CD14-positive monocyte (primary cell): ENCODE measurements around the gene EXOSC5. TPM values are rescaled to one million over a fixed set of nuclear protein-coding genes. Genes with fewer than 3 reads are reported as not detected.

Experiments
- DNase-seq, 3 donors: peaks; one replicate each; pipeline ENCODE4 v3.0.0-alpha.2; 2011 to 2022
- H2AFZ ChIP-seq: 2 replicates; pipeline ENCODE4 v1.6.0; 2012; ENCODE audit warnings: mild to moderate bottlenecking, low read depth, low read length, inconsistent platforms; ENCODE audit not compliant: insufficient read depth, poor library complexity, severe bottlenecking
- H3K27ac ChIP-seq, 2 donors: 1 replicate in 1 of 2; 2 replicates in 1 of 2; pipeline ENCODE4 v1.5.1; 2012 to 2013; ENCODE audit warnings: low read length in 2 of 2, control low read depth in 1 of 2, inconsistent platforms in 1 of 2, low read depth in 1 of 2, mild to moderate bottlenecking in 1 of 2
- H3K27me3 ChIP-seq, 2 donors: one replicate each; pipeline versions ENCODE4 v1.6.0 to v1.6.1; 2011 to 2013; ENCODE audit warnings: low read length in 2 of 2; ENCODE audit not compliant: control insufficient read depth in 2 of 2, insufficient read depth in 2 of 2
- H3K36me3 ChIP-seq, 2 donors: replicated peaks in 1 of 2; 1 replicate in 1 of 2; 2 replicates in 1 of 2; pipeline versions ENCODE4 v1.5.1 to v1.6.1; 2012 to 2013; ENCODE audit warnings: low read length in 2 of 2, control low read depth in 1 of 2, inconsistent platforms in 1 of 2, mild to moderate bottlenecking in 1 of 2; ENCODE audit not compliant: insufficient read depth in 2 of 2, control insufficient read depth in 1 of 2
- H3K4me1 ChIP-seq, 2 donors: 1 replicate in 1 of 2; 2 replicates in 1 of 2; pipeline versions ENCODE4 v1.5.1 to v1.6.1; 2012 to 2013; ENCODE audit warnings: low read length in 2 of 2, control low read depth in 1 of 2, inconsistent platforms in 1 of 2, mild to moderate bottlenecking in 1 of 2, moderate library complexity in 1 of 2; ENCODE audit not compliant: insufficient read depth in 2 of 2, control insufficient read depth in 1 of 2
- H3K4me2 ChIP-seq: replicated peaks from 2 replicates; pipeline ENCODE3; 2012; ENCODE audit warnings: low read length, moderate library complexity, mild to moderate bottlenecking; ENCODE audit not compliant: poor library complexity, severe bottlenecking; ENCODE audit errors: extremely low read depth
- H3K4me3 ChIP-seq, 3 experiments: fragments of 200-600 bp in 1 of 3; sonication (generic) in 1 of 3; replicated peaks in 1 of 3; 1 replicate in 2 of 3; 2 replicates in 1 of 3; pipeline ENCODE4 v1.5.1; 2011 to 2013; ENCODE audit warnings: low read length in 3 of 3, mild to moderate bottlenecking in 3 of 3, control low read depth in 2 of 3, low read depth in 2 of 3, inconsistent platforms in 1 of 3, moderate library complexity in 1 of 3
- H3K79me2 ChIP-seq: 2 replicates; pipeline ENCODE4 v1.6.0; 2012; ENCODE audit warnings: mild to moderate bottlenecking, control low read depth, inconsistent platforms, low read length, moderate library complexity; ENCODE audit not compliant: insufficient read depth
- H3K9ac ChIP-seq: 2 replicates; pipeline ENCODE4 v1.6.0; 2017; ENCODE audit warnings: low read length, mild to moderate bottlenecking; ENCODE audit not compliant: insufficient read depth, poor library complexity, severe bottlenecking
- H3K9me3 ChIP-seq, 2 donors: replicated peaks in 1 of 2; 1 replicate in 1 of 2; 2 replicates in 1 of 2; pipeline versions ENCODE4 v1.5.1 to v1.6.1; 2012 to 2013; ENCODE audit warnings: low read length in 2 of 2, control low read depth in 1 of 2; ENCODE audit not compliant: control insufficient read depth in 1 of 2, insufficient read depth in 1 of 2
- H4K20me1 ChIP-seq: 2 replicates; pipeline ENCODE4 v1.6.0; 2012; ENCODE audit warnings: mild to moderate bottlenecking, low read length, control low read depth, moderate library complexity; ENCODE audit not compliant: insufficient read depth
- H3K27ac Mint-ChIP-seq, 7 donors: one replicate each; pipeline ENCODE4 v1.8.0; 2020; ENCODE audit warnings: mild to moderate bottlenecking in 7 of 7, mixed read lengths in 7 of 7, moderate library complexity in 6 of 7, inconsistent platforms in 2 of 7
- H3K27me3 Mint-ChIP-seq, 3 donors: one replicate each; pipeline ENCODE4 v1.8.0; 2021 to 2022; ENCODE audit warnings: low read depth in 3 of 3, mild to moderate bottlenecking in 3 of 3, mixed read lengths in 3 of 3, moderate library complexity in 3 of 3, inconsistent platforms in 1 of 3
- H3K36me3 Mint-ChIP-seq, 2 donors: one replicate each; pipeline ENCODE4 v1.8.0; 2020; ENCODE audit warnings: mixed read lengths in 2 of 2, inconsistent platforms in 1 of 2, mild to moderate bottlenecking in 1 of 2
- H3K4me1 Mint-ChIP-seq: one replicate; pipeline ENCODE4 v1.8.0; 2020; ENCODE audit warnings: mild to moderate bottlenecking, mixed read lengths
- H3K4me3 Mint-ChIP-seq, 2 donors: one replicate each; pipeline ENCODE4 v1.8.0; 2020; ENCODE audit warnings: mild to moderate bottlenecking in 2 of 2, mixed read lengths in 2 of 2, moderate library complexity in 1 of 2
- H3K9me3 Mint-ChIP-seq, 7 donors: one replicate each; pipeline ENCODE4 v1.8.0; 2020 to 2022; ENCODE audit warnings: mixed read lengths in 7 of 7, mild to moderate bottlenecking in 6 of 7, moderate library complexity in 6 of 7, inconsistent platforms in 2 of 7
- CTCF ChIP-seq: fragments of 200-600 bp; IDR thresholded peaks from one replicate; pipeline ENCODE4 v1.8.0; 2022; ENCODE audit warnings: antibody characterized with exemption, mild to moderate bottlenecking
- WGBS: methylation state at CpG from one replicate; pipeline ENCODE4 v1.1.5; 2013; ENCODE audit warnings: missing lambda C conversion rate; ENCODE audit not compliant: insufficient coverage; 5-methylcytosine and 5-hydroxymethylcytosine counted together
- intact Hi-C, 2 donors: fragments of 100-400 bp; cut with micrococcal nuclease; formaldehyde crosslinking; loops; one replicate each; pipeline versions ENCODE4 v1.15.0 to v1.15.1; 2023
- polyA plus RNA-seq, 3 donors: library from polyadenylated mRNA; depleted of rRNA in 1 of 3; unstranded in 2 of 3; stranded (reverse) in 1 of 3; fragments of 300-500 nt in 2 of 3; fragments of >200 nt in 1 of 3; fragmentation: Illumina TruSeq in 2 of 3; gene quantifications; 1 replicate in 2 of 3; 2 replicates in 1 of 3; pipeline ENCODE4 v1.2.3, GENCODE V29; 2012 to 2021

EXOSC5 gene
- polyA plus RNA-seq, 3 donors: 24.0 to 58.7 (median 40.5) TPM

- H3K9me3 ChIP-seq: no peaks in the 10 kb centered on the region
- Mint-ChIP-seq H3K4me1 (peaks cover 52% of the 10 kb centered on the region), H3K27me3 (peaks cover 0 to 2% (median 0%) of the 10 kb centered on the region in 3 donors), H3K9me3 (peaks cover 0 to 2% (median 0%) of the 10 kb centered on the region in 7 donors), H3K4me3 (peak overlapping the region in 1 of 2 donors; percentile 48), H3K27ac (peak overlapping the region in 6 of 7 donors; percentile 33 to 83 (median 51)), H3K36me3 (peaks cover 0 to 5% of the 10 kb centered on the region in 2 donors)
- no peak overlapping the region for H3K4me2 ChIP-seq
- peaks cover 64 to 71% of the 10 kb centered on the region in 2 donors for H3K4me1 ChIP-seq
- H3K4me3 ChIP-seq: no peak overlapping the region
- no peak overlapping the region for H2AFZ ChIP-seq
- H3K27me3 ChIP-seq: no peaks in the 10 kb centered on the region
- no peak for TF ChIP-seq CTCF
- no peaks in the 10 kb centered on the region for H4K20me1 ChIP-seq
- no peak overlapping the region for H3K9ac ChIP-seq
- peaks cover 53% of the 10 kb centered on the region for H3K79me2 ChIP-seq
- H3K27ac ChIP-seq: peak overlapping the region; percentile 83 to 99
- peaks cover 0 to 2% of the 10 kb centered on the region in 2 donors for H3K36me3 ChIP-seq
- intact Hi-C loops: no loop called here
- 92% methylated on average over 1 of the region's 1 CpG for WGBS
- peak in 1 of 3 donors; percentile 27 for DNase-seq
Observed at GRCh38 chr19:41366089-41366488, 31.1 kb downstream of the EXOSC5 start.

GRCh38 chr19:41364524-41365391 is 32.4 kb downstream of the EXOSC5 start:
- peak overlapping the region; percentile 88 to 95 for H3K4me3 Mint-ChIP-seq
- H3K36me3 Mint-ChIP-seq: peaks cover 4 to 13% of the 10 kb centered on the region in 2 donors

More at GRCh38 chr19:41364524-41365391, 32.4 kb downstream of the EXOSC5 start:
- no peaks in the 10 kb centered on the region for H4K20me1 ChIP-seq
- peaks cover 0 to 6% of the 10 kb centered on the region in 2 donors for H3K36me3 ChIP-seq
- Mint-ChIP-seq H3K9me3 (peaks cover 0 to 2% (median 0%) of the 10 kb centered on the region in 7 donors), H3K27ac (peak overlapping the region; percentile 96 to 100 (median 99)), H3K4me1 (peaks cover 52% of the 10 kb centered on the region), H3K27me3 (peaks cover 0 to 2% (median 0%) of the 10 kb centered on the region in 3 donors)
- H3K79me2 ChIP-seq: peaks cover 55% of the 10 kb centered on the region
- H3K27ac ChIP-seq: peak overlapping the region; percentile 97 to 99
- peak overlapping the region; percentile 67 to 91 (median 91) for H3K4me3 ChIP-seq
- peak overlapping the region; percentile 52 for H2AFZ ChIP-seq
- no peaks in the 10 kb centered on the region for H3K9me3 ChIP-seq
- no peaks in the 10 kb centered on the region for H3K27me3 ChIP-seq
- intact Hi-C loops: loop anchor here (1.0 to 5.0 kb wide), 3 partner anchors 33 to 37 kb away; partner anchors contain the start of genes BCKDHA (in 2 of the 2) and EXOSC5 (in 2 of the 2)
- no peak for TF ChIP-seq CTCF
- WGBS: 100% methylated on average over 1 of the region's 14 CpGs
- H3K4me1 ChIP-seq: peaks cover 62 to 71% of the 10 kb centered on the region in 2 donors
- DNase-seq: peak; percentile 71 to 92 (median 85)
- H3K9ac ChIP-seq: peak overlapping the region; percentile 88
- peak overlapping the region; percentile 80 for H3K4me2 ChIP-seq
